B cell (primary cell): ENCODE measurements around the gene NECAB2. TPM values are rescaled to one million over a fixed set of nuclear protein-coding genes. Genes with fewer than 3 reads are reported as not detected.

Experiments
- ATAC-seq: fragments of 200-7000 bp; cut with Tn5 transposase; one replicate; pipeline ENCODE4 v1.10.0; 2021; ENCODE audit warnings: low read depth, mild to moderate bottlenecking, moderate number of reproducible peaks, moderate library complexity
- CTCF ChIA-PET: fragments of 350-600 bp; sonication (Branson Sonifier 250); formaldehyde crosslinking; loops from one replicate; lab custom pipeline; 2021; ENCODE audit warnings: antibody characterized with exemption, inconsistent platforms; lab: Charles Lee
- POLR2A ChIA-PET: fragments of 350-600 bp; sonication (Branson Sonifier 250); formaldehyde crosslinking; loops from one replicate; lab custom pipeline; 2021; ENCODE audit warnings: antibody characterized with exemption; lab: Charles Lee
- DNase-seq: peaks from one replicate; pipeline ENCODE4 v3.0.0; 2013
- H2AFZ ChIP-seq: 2 replicates; pipeline ENCODE4 v1.6.1; 2012; ENCODE audit warnings: mild to moderate bottlenecking, low read depth, low read length; ENCODE audit not compliant: insufficient read depth, poor library complexity, severe bottlenecking
- H3K27ac ChIP-seq, 2 donors: 1 replicate in 1 of 2; 2 replicates in 1 of 2; pipeline ENCODE4 v1.5.1; 2012 to 2013; ENCODE audit warnings: low read length in 2 of 2, mild to moderate bottlenecking in 2 of 2, moderate library complexity in 1 of 2
- H3K27me3 ChIP-seq, 4 experiments: fragments of 200-600 bp in 1 of 4; sonication (generic) in 1 of 4; replicated peaks in 1 of 4; 1 replicate in 2 of 4; 2 replicates in 2 of 4; pipeline versions ENCODE4 v1.6.1 to v1.7.0; 2013 to 2016; ENCODE audit warnings: low read length in 3 of 4, mild to moderate bottlenecking in 2 of 4, mixed read lengths in 1 of 4, moderate library complexity in 1 of 4; ENCODE audit not compliant: insufficient read depth in 4 of 4, control insufficient read depth in 3 of 4; ENCODE audit errors: control extremely low read depth in 1 of 4
- H3K36me3 ChIP-seq, 2 experiments: replicated peaks in 1 of 2; 1 replicate in 1 of 2; 2 replicates in 1 of 2; pipeline versions ENCODE4 v1.6.1 to v1.7.1; 2013; ENCODE audit warnings: low read length in 1 of 2; ENCODE audit not compliant: insufficient read depth in 2 of 2, control insufficient read depth in 1 of 2; ENCODE audit errors: control extremely low read depth in 1 of 2, extremely low read depth in 1 of 2
- H3K4me1 ChIP-seq, 2 donors: fragments of 200-600 bp in 1 of 2; sonication (generic) in 1 of 2; 1 replicate in 1 of 2; 2 replicates in 1 of 2; pipeline versions ENCODE4 v1.5.1 to v1.6.1; 2013 to 2017; ENCODE audit warnings: low read length in 2 of 2; ENCODE audit not compliant: control insufficient read depth in 2 of 2, insufficient read depth in 2 of 2
- H3K4me2 ChIP-seq: replicated peaks from 2 replicates; pipeline ENCODE3; 2012; ENCODE audit warnings: mild to moderate bottlenecking, low read depth, low read length; ENCODE audit not compliant: poor library complexity, severe bottlenecking
- H3K4me3 ChIP-seq, 5 experiments: fragments of 200-600 bp in 1 of 5; sonication (generic) in 1 of 5; 1 replicate in 3 of 5; 2 replicates in 2 of 5; pipeline versions ENCODE4 v1.5.1 to v1.7.0; 2011 to 2016; ENCODE audit warnings: low read length in 4 of 5, mild to moderate bottlenecking in 4 of 5, low read depth in 2 of 5, control low read depth in 1 of 5, moderate library complexity in 1 of 5; ENCODE audit not compliant: insufficient read depth in 1 of 5; ENCODE audit errors: control extremely low read depth in 1 of 5, extremely low read depth in 1 of 5
- H3K79me2 ChIP-seq: fragments of 200-600 bp; sonication (generic); one replicate; pipeline ENCODE4 v1.6.0; 2016; ENCODE audit warnings: low read length; ENCODE audit not compliant: control insufficient read depth, insufficient read depth
- H3K9ac ChIP-seq: fragments of 200-600 bp; sonication (generic); 2 replicates; pipeline ENCODE4 v1.6.1; 2017; ENCODE audit warnings: mild to moderate bottlenecking, low read length, moderate library complexity
- H3K9me3 ChIP-seq, 3 donors: one replicate each; pipeline versions ENCODE4 v1.6.1 to v1.7.1; 2013; ENCODE audit warnings: low read length in 2 of 3; ENCODE audit not compliant: control insufficient read depth in 2 of 3, insufficient read depth in 1 of 3; ENCODE audit errors: control extremely low read depth in 1 of 3
- H4K20me1 ChIP-seq: 2 replicates; pipeline ENCODE4 v1.6.0; 2012; ENCODE audit warnings: mild to moderate bottlenecking, low read length; ENCODE audit not compliant: insufficient read depth, control insufficient read depth, poor library complexity, severe bottlenecking
- H3K27ac Mint-ChIP-seq: one replicate; pipeline ENCODE4 v1.8.0; 2021; ENCODE audit warnings: mixed read lengths
- H3K27me3 Mint-ChIP-seq: one replicate; pipeline ENCODE4 v1.8.0; 2021; ENCODE audit warnings: mixed read lengths
- H3K4me1 Mint-ChIP-seq: one replicate; pipeline ENCODE4 v1.8.0; 2021; ENCODE audit warnings: mixed read lengths
- H3K4me3 Mint-ChIP-seq: one replicate; pipeline ENCODE4 v1.8.0; 2021; ENCODE audit warnings: mixed read lengths
- H3K9me3 Mint-ChIP-seq: one replicate; pipeline ENCODE4 v1.8.0; 2022; ENCODE audit warnings: mixed read lengths; ENCODE audit not compliant: insufficient read depth
- CTCF ChIP-seq: fragments of 200-600 bp; IDR thresholded peaks from one replicate; pipeline ENCODE4 v1.8.0; 2022; ENCODE audit warnings: antibody characterized with exemption, mild to moderate bottlenecking
- EZH2 ChIP-seq: IDR thresholded peaks from 2 replicates; pipeline ENCODE4 v1.6.1; 2012; ENCODE audit warnings: borderline replicate concordance, low read depth, mild to moderate bottlenecking, moderate library complexity, low read length; ENCODE audit not compliant: insufficient read depth, poor library complexity, severe bottlenecking
- WGBS: methylation state at CpG from one replicate; pipeline ENCODE4 v1.1.5; 2013; ENCODE audit warnings: missing lambda C conversion rate; ENCODE audit not compliant: insufficient coverage; 5-methylcytosine and 5-hydroxymethylcytosine counted together
- intact Hi-C: fragments of 100-400 bp; cut with micrococcal nuclease; formaldehyde crosslinking; loops from one replicate; pipeline ENCODE4 v1.10.0; 2022
- polyA plus RNA-seq: library from polyadenylated mRNA; depleted of rRNA; stranded (reverse); fragments of >200 nt; gene quantifications from 2 replicates; pipeline ENCODE4 v1.2.3, GENCODE V29; 2012
- total RNA-seq, 2 donors: library from RNA; stranded (reverse); fragments of 120-200 nt in 1 of 2; gene quantifications; 1 replicate in 1 of 2; 2 replicates in 1 of 2; pipeline versions ENCODE4 v1.2.3 to v1.2.4, GENCODE V29; 2013 to 2022

NECAB2 gene
- total and polyA plus RNA-seq, 2 donors (not counting 1 experiment from before 2014, with no cell fraction given) = not detected

GRCh38 chr16:84032458-84033178 is 64.6 kb downstream of the NECAB2 start:
- ATAC-seq (no peak), DNase-seq (no peak)
- H3K79me2 ChIP-seq = no peaks in the 10 kb centered on the region
- peaks cover 0 to 4% of the 10 kb centered on the region in 2 donors for H3K4me1 ChIP-seq
- no peak overlapping the region for H2AFZ ChIP-seq
- H3K27me3 Mint-ChIP-seq = peaks cover 31% of the 10 kb centered on the region
- H3K27ac ChIP-seq = no peak overlapping the region
- H3K4me2 ChIP-seq = no peak overlapping the region
- H3K4me1 Mint-ChIP-seq = peaks cover 7% of the 10 kb centered on the region
- peaks cover 0 to 13% (median 0%) of the 10 kb centered on the region in 3 donors for H3K9me3 ChIP-seq
- 72% methylated on average over 7 of the region's 15 CpGs for WGBS
- no peaks in the 10 kb centered on the region for H3K36me3 ChIP-seq
- no peak overlapping the region for H3K4me3 Mint-ChIP-seq
- peaks cover 0 to 9% (median 3%) of the 10 kb centered on the region in 4 experiments for H3K27me3 ChIP-seq
- H4K20me1 ChIP-seq = no peaks in the 10 kb centered on the region
- peaks cover 3% of the 10 kb centered on the region for H3K9me3 Mint-ChIP-seq
- ChIA-PET POLR2A (no interaction called here), CTCF (no interaction called here)
- TF ChIP-seq CTCF (no peak), EZH2 (no peak)
- no peak overlapping the region for H3K9ac ChIP-seq
- intact Hi-C loops = no loop called here
- no peak overlapping the region for H3K27ac Mint-ChIP-seq
- no peak overlapping the region for H3K4me3 ChIP-seq
